ENCODE measurements around the gene SNAI3. TPM values are rescaled to one million over a fixed set of nuclear protein-coding genes. Genes with fewer than 3 reads are reported as not detected.

Gene SNAI3
- total RNA-seq, 4 donors from 2014 or later, result 1.2 to 2.2 (median 1.6) TPM

- Histone ChIP-seq H3K4me1 (peaks cover 23 to 26% of the 10 kb centered on the region in 2 donors), H3K4me3 (no peak overlapping the region), H3K36me3 (peaks cover 0 to 20% of the 10 kb centered on the region in 2 donors), H3K27me3 (no peaks in the 10 kb centered on the region), H3K9me3 (no peaks in the 10 kb centered on the region), H3K27ac (peak overlapping the region in 3 of 4 donors; percentile 43 to 72 (median 71))
- TF ChIP-seq, protein P1, sequence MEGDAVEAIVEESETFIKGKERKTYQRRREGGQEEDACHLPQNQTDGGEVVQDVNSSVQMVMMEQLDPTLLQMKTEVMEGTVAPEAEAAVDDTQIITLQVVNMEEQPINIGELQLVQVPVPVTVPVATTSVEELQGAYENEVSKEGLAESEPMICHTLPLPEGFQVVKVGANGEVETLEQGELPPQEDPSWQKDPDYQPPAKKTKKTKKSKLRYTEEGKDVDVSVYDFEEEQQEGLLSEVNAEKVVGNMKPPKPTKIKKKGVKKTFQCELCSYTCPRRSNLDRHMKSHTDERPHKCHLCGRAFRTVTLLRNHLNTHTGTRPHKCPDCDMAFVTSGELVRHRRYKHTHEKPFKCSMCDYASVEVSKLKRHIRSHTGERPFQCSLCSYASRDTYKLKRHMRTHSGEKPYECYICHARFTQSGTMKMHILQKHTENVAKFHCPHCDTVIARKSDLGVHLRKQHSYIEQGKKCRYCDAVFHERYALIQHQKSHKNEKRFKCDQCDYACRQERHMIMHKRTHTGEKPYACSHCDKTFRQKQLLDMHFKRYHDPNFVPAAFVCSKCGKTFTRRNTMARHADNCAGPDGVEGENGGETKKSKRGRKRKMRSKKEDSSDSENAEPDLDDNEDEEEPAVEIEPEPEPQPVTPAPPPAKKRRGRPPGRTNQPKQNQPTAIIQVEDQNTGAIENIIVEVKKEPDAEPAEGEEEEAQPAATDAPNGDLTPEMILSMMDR (IDR thresholded peaks at IDR 0.05 in 4 of 5, conservative IDR thresholded peaks at IDR 0.05 in 1 of 5), result no peak
- no peak for TF ChIP-seq POLR2A (IDR thresholded peaks at IDR 0.05)
- in situ Hi-C loops (cut with MboI; ENCODE audit: low sequenced_read_pairs in 4 of 4) (loop anchor here in 1 of 4 donors (10.0 kb wide), 1 partner anchor 128 kb away; the partner anchor contains the start of gene ZC3H18), intact Hi-C loops (cut with DNase I; ENCODE audit: low total_unique reads) (loop anchor here (10.0 kb wide), 1 partner anchor 152 kb away; the partner anchor contains the start of genes GALNS and TRAPPC2L)
- DNase-seq, result no peak
- ATAC-seq, result no peak
Measured at GRCh38 chr16:88702371-88703210, 16.3 kb upstream of the SNAI3 start.

GRCh38 chr16:88701581-88702370 is 15.5 kb upstream of the SNAI3 start:
- no peak for DNase-seq
- in situ Hi-C loops (cut with MboI; ENCODE audit: low sequenced_read_pairs in 4 of 4), result loop anchor here in 1 of 4 donors (10.0 kb wide), 1 partner anchor 127 kb away; the partner anchor contains the start of gene ZC3H18
- no peak for ATAC-seq
- Histone ChIP-seq H3K9me3 (no peaks in the 10 kb centered on the region), H3K27ac (peak overlapping the region in 3 of 4 donors; percentile 43 to 72 (median 71)), H3K4me3 (peak overlapping the region in 2 of 4 donors; percentile 2 to 24), H3K4me1 (peaks cover 15 to 18% of the 10 kb centered on the region in 2 donors), H3K27me3 (no peaks in the 10 kb centered on the region), H3K36me3 (peaks cover 0 to 28% of the 10 kb centered on the region in 2 donors)
- intact Hi-C loops (cut with DNase I; ENCODE audit: low total_unique reads), result loop anchor here (10.0 kb wide), 1 partner anchor 153 kb away; the partner anchor contains the start of genes GALNS and TRAPPC2L
- TF ChIP-seq, protein P1 (IDR thresholded peaks at IDR 0.05 in 4 of 5, conservative IDR thresholded peaks at IDR 0.05 in 1 of 5), result no peak

DNA sequence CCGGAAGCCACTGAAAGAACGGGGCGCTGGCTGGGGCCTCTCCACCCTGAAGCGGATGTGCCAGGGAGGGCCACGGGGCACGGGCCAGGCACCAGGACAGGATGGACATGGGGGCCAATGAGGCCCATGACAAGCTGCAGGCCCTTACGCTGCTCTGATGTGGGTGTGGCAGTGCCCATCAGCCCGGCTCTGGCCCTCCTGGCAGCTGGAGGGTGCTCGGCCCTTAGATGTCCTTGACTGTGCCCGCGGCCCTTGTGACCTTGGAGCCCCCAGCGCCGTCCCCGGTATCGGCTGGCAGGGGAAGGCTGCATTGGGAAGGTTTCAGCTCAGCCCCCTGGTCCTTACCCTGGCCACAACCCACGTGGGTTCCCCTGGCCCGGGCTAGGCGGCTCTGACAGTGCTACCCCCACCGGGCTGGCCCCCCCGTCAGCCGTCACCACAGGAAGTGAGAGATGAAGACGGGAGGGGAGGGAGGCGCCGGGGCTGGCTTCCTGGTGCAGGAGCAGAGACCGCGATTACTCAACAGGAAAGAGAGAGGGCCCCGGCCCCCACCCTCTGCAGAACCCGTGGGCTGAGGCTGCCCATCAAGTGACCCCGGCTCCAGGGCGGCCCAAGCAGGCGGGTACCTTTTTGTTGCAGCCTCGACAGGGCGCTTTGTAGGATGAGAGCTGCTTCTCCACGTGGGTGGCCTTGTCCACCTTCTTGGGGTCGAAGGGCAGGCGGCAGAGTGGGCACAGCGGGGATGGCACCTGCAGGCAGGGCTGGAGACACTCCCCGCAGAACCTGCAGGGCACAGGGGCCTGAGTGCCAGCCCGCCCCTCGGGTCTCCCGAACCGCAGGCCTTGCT is 14.6 kb upstream of the SNAI3 start:
- peak in 1 of 2 donors; percentile 26 for ATAC-seq
- TF ChIP-seq, protein P1 (IDR thresholded peaks at IDR 0.05 in 4 of 5, conservative IDR thresholded peaks at IDR 0.05 in 1 of 5), result no peak
- no peak for TF ChIP-seq POLR2A (IDR thresholded peaks at IDR 0.05)
- Histone ChIP-seq H3K36me3 (peaks cover 0 to 32% of the 10 kb centered on the region in 2 donors), H3K4me3 (peak overlapping the region in 2 of 4 donors; percentile 2 to 24), H3K27me3 (no peaks in the 10 kb centered on the region), H3K27ac (peak overlapping the region in 3 of 4 donors; percentile 46 to 72 (median 71)), H3K9me3 (no peaks in the 10 kb centered on the region), H3K4me1 (peaks cover 18 to 19% of the 10 kb centered on the region in 2 donors)
- peak; percentile 75 to 78 for DNase-seq
- in situ Hi-C loops (cut with MboI; ENCODE audit: low sequenced_read_pairs in 4 of 4), result loop anchor here in 1 of 4 donors (10.0 kb wide), 1 partner anchor 126 kb away; the partner anchor contains the start of gene ZC3H18
- intact Hi-C loops (cut with DNase I; ENCODE audit: low total_unique reads), result loop anchor here (10.0 kb wide), 1 partner anchor 154 kb away; the partner anchor contains the start of genes GALNS and TRAPPC2L

GRCh38 chr16:88700322-88700635 is 14.0 kb upstream of the SNAI3 start:
- no peak for DNase-seq
- peak overlapping the region in 1 of 4 donors; percentile 71 for H3K27ac ChIP-seq
- in situ Hi-C loops (cut with MboI; ENCODE audit: low sequenced_read_pairs in 4 of 4) (loop anchor here in 1 of 4 donors (10.0 kb wide), 1 partner anchor 125 kb away; the partner anchor contains the start of gene ZC3H18), intact Hi-C loops (cut with DNase I; ENCODE audit: low total_unique reads) (loop anchor here (10.0 kb wide), 1 partner anchor 155 kb away; the partner anchor contains the start of genes GALNS and TRAPPC2L)
- no peak for TF ChIP-seq POLR2A (IDR thresholded peaks at IDR 0.05)
- TF ChIP-seq, protein P1 (IDR thresholded peaks at IDR 0.05 in 4 of 5, conservative IDR thresholded peaks at IDR 0.05 in 1 of 5), result no peak
- ATAC-seq, result no peak
- H3K9me3 ChIP-seq, result no peaks in the 10 kb centered on the region
- H3K27me3 ChIP-seq, result no peaks in the 10 kb centered on the region
- H3K4me1 ChIP-seq, result peaks cover 19 to 21% of the 10 kb centered on the region in 2 donors
- peaks cover 0 to 32% of the 10 kb centered on the region in 2 donors for H3K36me3 ChIP-seq
- H3K4me3 ChIP-seq, result peak overlapping the region in 1 of 4 donors; percentile 24

Data from gastrocnemius medialis (tissue), 4 donors.